HEK293 (cell line): ENCODE data around the gene WNT9B.

ENCODE experiments used
- CTCF ChIP-seq: fragments of 450-650 bp; formaldehyde crosslinking; IDR thresholded peaks from 2 replicates; pipeline ENCODE4 v1.5.1; 2016; ENCODE audit warnings: missing biosample characterization, missing genetic modification characterization
- REPIN1 ChIP-seq: fragments of 450-650 bp; formaldehyde crosslinking; IDR thresholded peaks from 2 replicates; pipeline ENCODE4 v1.5.1; 2017; ENCODE audit warnings: missing biosample characterization, missing genetic modification characterization, low read depth
- ZFP3 ChIP-seq: fragments of 450-650 bp; formaldehyde crosslinking; IDR thresholded peaks from 2 replicates; pipeline ENCODE4 v1.5.1; 2016; ENCODE audit warnings: low read depth, missing biosample characterization, missing genetic modification characterization
- ZFP37 ChIP-seq: fragments of 450-650 bp; formaldehyde crosslinking; IDR thresholded peaks from 2 replicates; pipeline ENCODE4 v1.5.1; 2016; ENCODE audit warnings: missing biosample characterization, missing genetic modification characterization
- ZNF560 ChIP-seq: fragments of 450-650 bp; formaldehyde crosslinking; IDR thresholded peaks from 2 replicates; pipeline ENCODE4 v1.5.1; 2017; ENCODE audit warnings: missing biosample characterization, missing genetic modification characterization, borderline replicate concordance
- ZSCAN5A ChIP-seq: fragments of 450-650 bp; formaldehyde crosslinking; IDR thresholded peaks from 2 replicates; pipeline ENCODE4 v1.5.1; 2016; ENCODE audit warnings: missing biosample characterization, missing genetic modification characterization
- TF ChIP-seq, protein P1 (sequence below): fragments of 450-650 bp; IDR thresholded peaks from 2 replicates; pipeline ENCODE4 v1.5.1; 2018; ENCODE audit warnings: missing biosample characterization, mild to moderate bottlenecking, missing genetic modification characterization
- TF ChIP-seq, protein P2 (sequence below): fragments of 450-650 bp; formaldehyde crosslinking; conservative IDR thresholded peaks from 2 replicates; pipeline ENCODE4 v1.5.1; 2016; ENCODE audit warnings: low read depth, missing biosample characterization, missing genetic modification characterization
- TF ChIP-seq, protein P3 (sequence below): fragments of 450-650 bp; formaldehyde crosslinking; IDR thresholded peaks from 2 replicates; pipeline ENCODE4 v1.5.1; 2016; ENCODE audit warnings: missing biosample characterization, missing genetic modification characterization

GRCh38 chr17:46908068-46908737 is 56.8 kb downstream of the WNT9B start:
- TF ChIP-seq CTCF (tag by site-specific recombination) (no peak), REPIN1 (tag by site-specific recombination) (no peak), ZFP3 (tag by site-specific recombination) (no peak), ZSCAN5A (tag by site-specific recombination) (no peak), ZNF560 (tag by site-specific recombination) (no peak), ZFP37 (no peak)
- TF ChIP-seq, protein P1, sequence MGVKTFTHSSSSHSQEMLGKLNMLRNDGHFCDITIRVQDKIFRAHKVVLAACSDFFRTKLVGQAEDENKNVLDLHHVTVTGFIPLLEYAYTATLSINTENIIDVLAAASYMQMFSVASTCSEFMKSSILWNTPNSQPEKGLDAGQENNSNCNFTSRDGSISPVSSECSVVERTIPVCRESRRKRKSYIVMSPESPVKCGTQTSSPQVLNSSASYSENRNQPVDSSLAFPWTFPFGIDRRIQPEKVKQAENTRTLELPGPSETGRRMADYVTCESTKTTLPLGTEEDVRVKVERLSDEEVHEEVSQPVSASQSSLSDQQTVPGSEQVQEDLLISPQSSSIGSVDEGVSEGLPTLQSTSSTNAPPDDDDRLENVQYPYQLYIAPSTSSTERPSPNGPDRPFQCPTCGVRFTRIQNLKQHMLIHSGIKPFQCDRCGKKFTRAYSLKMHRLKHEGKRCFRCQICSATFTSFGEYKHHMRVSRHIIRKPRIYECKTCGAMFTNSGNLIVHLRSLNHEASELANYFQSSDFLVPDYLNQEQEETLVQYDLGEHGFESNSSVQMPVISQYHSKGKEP (tag by site-specific recombination), result no peak
- TF ChIP-seq, protein P2, sequence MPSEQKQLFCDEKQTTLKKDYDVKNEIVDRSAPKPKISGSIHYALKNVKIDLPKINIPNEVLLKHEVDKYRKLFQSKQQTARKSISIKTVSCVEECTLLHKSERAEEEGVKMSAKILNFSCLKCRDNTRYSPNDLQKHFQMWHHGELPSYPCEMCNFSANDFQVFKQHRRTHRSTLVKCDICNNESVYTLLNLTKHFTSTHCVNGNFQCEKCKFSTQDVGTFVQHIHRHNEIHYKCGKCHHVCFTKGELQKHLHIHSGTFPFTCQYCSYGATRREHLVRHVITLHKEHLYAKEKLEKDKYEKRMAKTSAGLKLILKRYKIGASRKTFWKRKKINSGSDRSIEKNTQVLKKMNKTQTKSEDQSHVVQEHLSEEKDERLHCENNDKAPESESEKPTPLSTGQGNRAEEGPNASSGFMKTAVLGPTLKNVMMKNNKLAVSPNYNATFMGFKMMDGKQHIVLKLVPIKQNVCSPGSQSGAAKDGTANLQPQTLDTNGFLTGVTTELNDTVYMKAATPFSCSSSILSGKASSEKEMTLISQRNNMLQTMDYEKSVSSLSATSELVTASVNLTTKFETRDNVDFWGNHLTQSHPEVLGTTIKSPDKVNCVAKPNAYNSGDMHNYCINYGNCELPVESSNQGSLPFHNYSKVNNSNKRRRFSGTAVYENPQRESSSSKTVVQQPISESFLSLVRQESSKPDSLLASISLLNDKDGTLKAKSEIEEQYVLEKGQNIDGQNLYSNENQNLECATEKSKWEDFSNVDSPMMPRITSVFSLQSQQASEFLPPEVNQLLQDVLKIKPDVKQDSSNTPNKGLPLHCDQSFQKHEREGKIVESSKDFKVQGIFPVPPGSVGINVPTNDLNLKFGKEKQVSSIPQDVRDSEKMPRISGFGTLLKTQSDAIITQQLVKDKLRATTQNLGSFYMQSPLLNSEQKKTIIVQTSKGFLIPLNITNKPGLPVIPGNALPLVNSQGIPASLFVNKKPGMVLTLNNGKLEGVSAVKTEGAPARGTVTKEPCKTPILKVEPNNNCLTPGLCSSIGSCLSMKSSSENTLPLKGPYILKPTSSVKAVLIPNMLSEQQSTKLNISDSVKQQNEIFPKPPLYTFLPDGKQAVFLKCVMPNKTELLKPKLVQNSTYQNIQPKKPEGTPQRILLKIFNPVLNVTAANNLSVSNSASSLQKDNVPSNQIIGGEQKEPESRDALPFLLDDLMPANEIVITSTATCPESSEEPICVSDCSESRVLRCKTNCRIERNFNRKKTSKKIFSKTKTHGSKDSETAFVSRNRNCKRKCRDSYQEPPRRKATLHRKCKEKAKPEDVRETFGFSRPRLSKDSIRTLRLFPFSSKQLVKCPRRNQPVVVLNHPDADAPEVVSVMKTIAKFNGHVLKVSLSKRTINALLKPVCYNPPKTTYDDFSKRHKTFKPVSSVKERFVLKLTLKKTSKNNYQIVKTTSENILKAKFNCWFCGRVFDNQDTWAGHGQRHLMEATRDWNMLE, result no peak
- TF ChIP-seq, protein P3, sequence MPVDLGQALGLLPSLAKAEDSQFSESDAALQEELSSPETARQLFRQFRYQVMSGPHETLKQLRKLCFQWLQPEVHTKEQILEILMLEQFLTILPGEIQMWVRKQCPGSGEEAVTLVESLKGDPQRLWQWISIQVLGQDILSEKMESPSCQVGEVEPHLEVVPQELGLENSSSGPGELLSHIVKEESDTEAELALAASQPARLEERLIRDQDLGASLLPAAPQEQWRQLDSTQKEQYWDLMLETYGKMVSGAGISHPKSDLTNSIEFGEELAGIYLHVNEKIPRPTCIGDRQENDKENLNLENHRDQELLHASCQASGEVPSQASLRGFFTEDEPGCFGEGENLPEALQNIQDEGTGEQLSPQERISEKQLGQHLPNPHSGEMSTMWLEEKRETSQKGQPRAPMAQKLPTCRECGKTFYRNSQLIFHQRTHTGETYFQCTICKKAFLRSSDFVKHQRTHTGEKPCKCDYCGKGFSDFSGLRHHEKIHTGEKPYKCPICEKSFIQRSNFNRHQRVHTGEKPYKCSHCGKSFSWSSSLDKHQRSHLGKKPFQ (tag by site-specific recombination), result no peak
